Neural cell (in vitro differentiated cells): Measurements from ENCODE around the gene EFCAB6.

Experiments
- CTCF ChIP-seq: fragments of 450-650 bp; IDR thresholded peaks from 2 replicates; pipeline ENCODE4 v1.5.1; 2014; ENCODE audit warnings: antibody characterized with exemption, mild to moderate bottlenecking, moderate library complexity; ENCODE audit not compliant: poor library complexity, severe bottlenecking
- EP300 ChIP-seq: fragments of 450-650 bp; conservative IDR thresholded peaks from 2 replicates; pipeline ENCODE4 v1.6.1; 2014; ENCODE audit warnings: antibody characterized with exemption, mild to moderate bottlenecking, moderate library complexity; ENCODE audit not compliant: poor library complexity, severe bottlenecking

- TF ChIP-seq CTCF = no peak
- no peak for TF ChIP-seq EP300
Measured at GRCh38 chr22:43532301-43533155, 279.6 kb downstream of the EFCAB6 start.
